HG02588 (cell line): ENCODE measurements around the gene HACD2.
A peak's percentile ranks its signal among the peaks of the same experiment; 100 is the strongest.

Source experiments
- ATAC-seq: cut with Tn5 transposase; IDR thresholded peaks from one replicate; pipeline ENCODE4 v1.9.1; 2021; ENCODE audit warnings: mild to moderate bottlenecking, moderate library complexity; ENCODE audit not compliant: unreplicated experiment

Gene HACD2, protein sequence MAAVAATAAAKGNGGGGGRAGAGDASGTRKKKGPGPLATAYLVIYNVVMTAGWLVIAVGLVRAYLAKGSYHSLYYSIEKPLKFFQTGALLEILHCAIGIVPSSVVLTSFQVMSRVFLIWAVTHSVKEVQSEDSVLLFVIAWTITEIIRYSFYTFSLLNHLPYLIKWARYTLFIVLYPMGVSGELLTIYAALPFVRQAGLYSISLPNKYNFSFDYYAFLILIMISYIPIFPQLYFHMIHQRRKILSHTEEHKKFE

GRCh38 chr3:123584988-123585937 is at the start of gene HACD2:
TSS of gene HACD2 (minus strand) at chr3:123585053. CDS start at chr3:123585027, 26 bp downstream.
- ATAC-seq = peak; percentile 90

- ATAC-seq = no peak
Measured at GRCh38 chr3:123634149-123635051, 49.5 kb upstream of the HACD2 start.

DNA sequence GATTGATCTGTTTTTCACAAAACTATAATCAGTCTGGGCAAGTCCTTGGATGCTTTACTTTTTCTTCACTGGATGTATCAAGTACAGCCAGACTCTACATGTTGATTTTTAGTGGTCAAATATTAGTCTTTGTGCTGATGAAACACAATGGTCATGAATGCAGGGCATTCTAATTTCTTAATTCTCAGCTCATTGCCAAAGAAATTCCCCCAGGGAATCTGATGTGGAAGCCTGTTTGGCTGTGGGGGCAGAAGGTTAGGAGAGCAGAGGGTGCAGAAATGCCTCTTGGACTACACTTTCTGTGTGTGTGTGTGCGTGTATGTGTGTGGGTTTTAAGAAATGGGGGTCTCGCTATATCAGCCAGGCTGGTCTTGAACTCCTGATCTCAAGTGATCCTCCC is 48.7 kb upstream of the HACD2 start:
- no peak for ATAC-seq

- no peak for ATAC-seq
Measured at GRCh38 chr3:123632161-123632655, 47.4 kb upstream of the HACD2 start.

GRCh38 chr3:123629747-123630047 is 44.8 kb upstream of the HACD2 start:
- ATAC-seq = no peak

GRCh38 chr3:123628996-123629746 is 44.3 kb upstream of the HACD2 start:
- no peak for ATAC-seq

DNA sequence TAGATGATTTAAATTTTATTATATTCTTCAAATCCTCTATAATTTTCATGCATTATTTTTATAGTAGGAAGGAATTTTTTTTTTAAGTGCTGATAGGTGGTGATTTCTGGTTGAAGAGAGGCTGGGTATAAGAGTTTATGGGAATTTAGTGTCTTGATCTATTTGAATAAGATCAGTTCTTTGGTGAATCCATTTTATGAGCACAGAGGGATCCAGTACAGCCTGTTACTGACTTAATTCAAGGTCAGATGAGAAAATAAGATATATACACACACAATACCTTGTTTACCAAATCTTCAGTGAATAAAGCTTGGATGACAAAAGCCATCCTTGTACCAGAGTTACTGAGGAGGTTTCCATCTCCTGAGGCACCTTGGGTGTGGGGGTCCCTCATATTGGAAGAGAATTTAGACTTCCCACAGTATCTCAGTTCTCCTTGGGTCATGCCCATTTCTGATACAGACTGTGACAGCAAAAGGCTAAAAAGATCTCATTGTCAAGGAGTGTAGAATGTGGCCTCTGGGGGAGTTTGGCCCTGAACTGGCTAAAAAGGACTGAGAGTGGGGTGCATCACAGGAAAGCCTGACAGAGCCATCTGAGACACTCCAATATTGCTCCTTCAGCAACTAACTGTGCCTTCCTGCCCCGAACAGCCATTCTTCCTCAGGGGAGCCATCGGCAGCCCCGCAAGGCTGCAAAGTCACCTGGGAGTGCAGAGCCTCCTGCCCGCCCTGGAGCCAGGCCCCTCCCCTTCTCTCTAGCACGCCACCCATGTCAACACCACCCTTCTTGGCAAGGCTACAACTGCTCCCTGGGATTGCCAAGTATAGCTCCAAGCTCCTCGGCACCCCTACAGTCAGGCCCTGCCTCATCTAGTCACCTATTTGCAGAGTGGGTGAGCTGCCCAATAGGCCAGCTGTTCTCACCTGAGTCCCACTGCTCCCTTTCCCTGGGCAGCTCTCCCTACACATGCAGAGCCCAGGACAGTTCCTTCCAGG is 43.1 kb upstream of the HACD2 start:
- ATAC-seq = no peak

- ATAC-seq = no peak
Measured at GRCh38 chr3:123626881-123627280, 42.0 kb upstream of the HACD2 start.

DNA sequence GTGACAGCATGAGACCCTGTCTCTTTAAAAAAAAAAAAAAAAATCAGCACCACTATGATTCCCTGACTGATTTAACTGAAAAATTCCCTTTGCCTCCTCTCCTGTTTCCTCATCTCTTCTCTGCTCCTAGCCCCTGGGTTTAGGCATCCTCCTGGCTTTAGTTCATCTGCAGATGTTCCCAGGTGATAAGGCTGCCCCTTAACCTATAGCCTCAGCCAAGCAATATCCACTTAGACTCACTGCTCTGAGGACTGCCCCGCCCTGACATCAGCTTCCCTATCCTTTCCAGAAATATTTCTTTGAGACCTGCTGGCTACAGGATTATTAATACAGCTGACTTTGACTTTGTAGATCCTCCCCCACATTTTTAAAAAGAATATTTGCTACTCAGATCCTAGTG is 39.4 kb upstream of the HACD2 start:
- ATAC-seq = no peak

GRCh38 chr3:123623346-123623880 is 38.6 kb upstream of the HACD2 start:
- ATAC-seq = no peak

DNA sequence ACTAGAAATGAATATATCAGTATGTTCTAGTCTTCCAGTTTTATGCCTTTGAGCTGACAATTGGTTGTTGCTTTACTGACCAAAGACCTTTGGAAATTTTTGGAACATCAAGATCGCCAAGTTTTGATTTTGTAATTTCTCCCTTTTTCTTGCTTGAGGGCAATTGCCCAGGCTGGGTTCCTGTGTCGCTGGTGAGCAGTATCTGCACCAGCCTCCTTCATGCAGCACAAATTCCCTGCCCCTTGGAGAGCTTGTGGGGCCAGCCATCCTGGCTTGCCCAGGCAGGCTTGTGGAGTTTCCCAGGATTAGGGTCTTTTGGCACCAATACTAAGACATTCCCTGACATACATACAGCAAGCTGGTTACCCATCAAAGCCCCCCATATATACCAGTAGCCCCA is 37.9 kb upstream of the HACD2 start:
- ATAC-seq = no peak

GRCh38 chr3:123621850-123622189 is 37.0 kb upstream of the HACD2 start:
- no peak for ATAC-seq

DNA sequence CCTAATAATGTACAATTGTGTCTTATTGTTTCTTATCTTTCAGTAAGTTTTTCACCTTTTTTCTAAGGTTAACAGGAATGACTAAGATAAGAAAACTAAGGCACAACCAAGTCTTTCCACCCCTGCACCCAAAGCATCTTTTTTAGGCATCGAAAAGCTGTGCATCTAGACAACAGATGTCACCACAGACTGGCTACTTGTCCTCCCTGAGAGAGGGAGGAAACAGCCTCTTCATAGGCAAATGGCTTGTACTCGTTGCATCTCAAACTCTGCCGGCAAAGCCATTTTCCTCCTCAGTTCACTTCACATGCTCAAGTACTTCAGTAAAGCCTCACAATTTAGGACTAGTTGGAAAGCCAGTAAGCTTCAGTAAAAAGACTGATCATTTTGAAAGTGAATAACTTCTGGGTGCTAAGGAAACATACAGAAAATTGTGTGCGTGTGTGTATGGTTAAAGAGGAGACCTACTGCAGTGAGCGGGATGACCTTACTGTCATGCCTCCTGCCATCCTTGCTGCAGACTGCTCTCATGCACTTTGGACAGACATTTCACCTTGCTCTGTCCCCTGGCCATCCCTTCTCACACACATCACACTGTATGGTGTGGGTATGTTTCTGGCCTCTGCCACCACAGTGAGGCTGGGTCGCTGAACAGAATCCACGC is 36.5 kb upstream of the HACD2 start:
- ATAC-seq = no peak

DNA sequence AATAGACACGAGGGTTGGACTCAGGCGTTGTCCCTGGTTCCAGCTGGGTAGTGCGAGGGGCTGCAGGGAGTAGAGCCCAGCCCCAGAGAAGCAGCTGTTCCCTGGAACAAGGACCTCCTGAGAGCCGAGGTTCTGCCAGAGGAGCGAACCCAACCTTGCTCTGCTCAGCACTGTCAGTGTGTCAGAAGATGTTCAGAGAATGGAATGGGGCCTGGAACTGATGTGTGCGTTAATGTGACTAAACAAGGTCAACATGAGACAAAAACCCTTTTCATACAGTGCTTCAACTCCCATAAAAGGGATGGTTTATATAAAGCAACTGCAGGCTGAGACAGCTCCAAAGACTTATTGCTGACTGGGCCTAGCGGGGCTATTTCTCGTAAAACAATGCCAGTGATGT is 35.5 kb upstream of the HACD2 start:
- ATAC-seq = no peak

GRCh38 chr3:123618768-123619484 is 34.1 kb upstream of the HACD2 start:
- ATAC-seq = no peak

DNA sequence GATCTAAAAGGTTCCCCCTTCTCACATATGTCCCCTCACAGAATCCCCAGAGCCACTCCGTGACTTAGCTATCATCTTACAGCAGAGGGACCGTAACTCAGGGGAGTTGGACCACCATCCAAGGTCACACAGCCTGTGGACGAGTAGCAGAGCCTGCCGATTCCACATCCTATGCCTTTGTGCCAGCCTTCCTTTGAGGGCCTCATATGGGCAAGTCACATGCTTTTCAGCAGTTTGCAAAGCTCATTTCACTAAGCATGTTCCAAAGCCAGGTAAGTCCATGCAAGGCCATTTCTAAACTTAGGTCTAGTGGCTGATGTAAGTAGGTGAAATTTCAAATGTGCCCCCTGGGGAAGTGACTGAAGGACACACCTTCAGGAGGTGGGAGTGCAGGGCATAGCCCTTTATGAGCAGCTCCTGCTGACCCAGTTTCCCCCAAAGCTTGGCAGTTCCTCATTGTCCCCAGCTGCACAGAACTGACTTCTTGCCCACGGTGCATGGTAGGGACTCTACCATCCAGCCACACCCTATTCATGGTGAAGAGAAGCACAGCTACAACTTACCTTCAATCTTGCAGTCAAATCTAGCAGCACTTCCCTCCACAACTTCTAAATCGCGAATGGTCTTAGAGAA is 33.3 kb upstream of the HACD2 start:
- no peak for ATAC-seq

- ATAC-seq = no peak
Measured at GRCh38 chr3:123616593-123616992, 31.7 kb upstream of the HACD2 start.
